ENCODE results near the gene SLC22A7.

The SLC22A7 gene

DNA sequence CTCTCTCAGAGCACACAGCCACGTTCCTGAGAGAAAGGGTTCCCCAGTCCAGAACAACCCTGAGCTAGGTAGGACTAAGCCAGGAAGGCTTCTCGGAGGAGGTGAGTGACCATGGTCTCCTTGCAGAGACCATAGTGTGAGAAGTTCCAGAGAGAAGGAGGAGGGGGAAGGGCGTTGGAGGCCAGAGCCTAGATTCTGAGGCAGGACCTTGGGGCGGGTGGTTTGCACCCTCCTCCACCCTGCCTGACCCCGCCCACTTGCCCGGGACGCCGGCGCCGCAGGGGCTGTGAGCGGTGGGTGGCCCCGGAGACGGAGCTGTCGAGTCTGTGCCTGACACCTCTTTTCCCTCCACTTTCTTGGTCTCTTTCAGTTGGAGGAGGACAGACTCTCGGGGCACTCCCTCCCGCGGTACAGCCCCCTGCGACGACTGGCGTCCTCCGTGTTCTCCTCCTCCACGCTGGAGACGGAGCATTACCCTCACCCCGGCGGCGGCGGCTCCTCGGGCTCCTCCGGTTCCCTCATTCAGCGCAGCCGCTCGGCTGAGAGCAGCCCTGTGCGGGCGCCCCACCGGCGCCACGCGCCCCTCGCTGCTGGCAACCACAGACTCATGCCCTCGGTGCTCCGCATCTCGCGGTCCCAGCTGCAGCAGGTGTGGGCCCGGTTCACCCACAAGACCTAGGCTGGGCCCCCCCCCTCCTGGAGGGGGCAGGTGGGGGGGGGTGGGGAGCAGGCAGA lies 28.6 kb upstream of the SLC22A7 start:
- TF ChIP-seq ISL1 (CRISPR knock-in tag; IDR thresholded peaks at IDR 0.05) (no peak), BACH2 (CRISPR knock-in tag; IDR thresholded peaks at IDR 0.05; ENCODE audit: borderline replicate concordance) (no peak), ZNF565 (CRISPR knock-in tag; conservative IDR thresholded peaks at IDR 0.05; ENCODE audit: low read depth) (no peak), GLIS3 (CRISPR knock-in tag; IDR thresholded peaks at IDR 0.05) (no peak)
- TF ChIP-seq, protein P1, sequence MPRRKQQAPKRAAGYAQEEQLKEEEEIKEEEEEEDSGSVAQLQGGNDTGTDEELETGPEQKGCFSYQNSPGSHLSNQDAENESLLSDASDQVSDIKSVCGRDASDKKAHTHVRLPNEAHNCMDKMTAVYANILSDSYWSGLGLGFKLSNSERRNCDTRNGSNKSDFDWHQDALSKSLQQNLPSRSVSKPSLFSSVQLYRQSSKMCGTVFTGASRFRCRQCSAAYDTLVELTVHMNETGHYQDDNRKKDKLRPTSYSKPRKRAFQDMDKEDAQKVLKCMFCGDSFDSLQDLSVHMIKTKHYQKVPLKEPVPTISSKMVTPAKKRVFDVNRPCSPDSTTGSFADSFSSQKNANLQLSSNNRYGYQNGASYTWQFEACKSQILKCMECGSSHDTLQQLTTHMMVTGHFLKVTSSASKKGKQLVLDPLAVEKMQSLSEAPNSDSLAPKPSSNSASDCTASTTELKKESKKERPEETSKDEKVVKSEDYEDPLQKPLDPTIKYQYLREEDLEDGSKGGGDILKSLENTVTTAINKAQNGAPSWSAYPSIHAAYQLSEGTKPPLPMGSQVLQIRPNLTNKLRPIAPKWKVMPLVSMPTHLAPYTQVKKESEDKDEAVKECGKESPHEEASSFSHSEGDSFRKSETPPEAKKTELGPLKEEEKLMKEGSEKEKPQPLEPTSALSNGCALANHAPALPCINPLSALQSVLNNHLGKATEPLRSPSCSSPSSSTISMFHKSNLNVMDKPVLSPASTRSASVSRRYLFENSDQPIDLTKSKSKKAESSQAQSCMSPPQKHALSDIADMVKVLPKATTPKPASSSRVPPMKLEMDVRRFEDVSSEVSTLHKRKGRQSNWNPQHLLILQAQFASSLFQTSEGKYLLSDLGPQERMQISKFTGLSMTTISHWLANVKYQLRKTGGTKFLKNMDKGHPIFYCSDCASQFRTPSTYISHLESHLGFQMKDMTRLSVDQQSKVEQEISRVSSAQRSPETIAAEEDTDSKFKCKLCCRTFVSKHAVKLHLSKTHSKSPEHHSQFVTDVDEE (CRISPR knock-in tag; IDR thresholded peaks at IDR 0.05) = no peak
- no peak for ATAC-seq

DNA sequence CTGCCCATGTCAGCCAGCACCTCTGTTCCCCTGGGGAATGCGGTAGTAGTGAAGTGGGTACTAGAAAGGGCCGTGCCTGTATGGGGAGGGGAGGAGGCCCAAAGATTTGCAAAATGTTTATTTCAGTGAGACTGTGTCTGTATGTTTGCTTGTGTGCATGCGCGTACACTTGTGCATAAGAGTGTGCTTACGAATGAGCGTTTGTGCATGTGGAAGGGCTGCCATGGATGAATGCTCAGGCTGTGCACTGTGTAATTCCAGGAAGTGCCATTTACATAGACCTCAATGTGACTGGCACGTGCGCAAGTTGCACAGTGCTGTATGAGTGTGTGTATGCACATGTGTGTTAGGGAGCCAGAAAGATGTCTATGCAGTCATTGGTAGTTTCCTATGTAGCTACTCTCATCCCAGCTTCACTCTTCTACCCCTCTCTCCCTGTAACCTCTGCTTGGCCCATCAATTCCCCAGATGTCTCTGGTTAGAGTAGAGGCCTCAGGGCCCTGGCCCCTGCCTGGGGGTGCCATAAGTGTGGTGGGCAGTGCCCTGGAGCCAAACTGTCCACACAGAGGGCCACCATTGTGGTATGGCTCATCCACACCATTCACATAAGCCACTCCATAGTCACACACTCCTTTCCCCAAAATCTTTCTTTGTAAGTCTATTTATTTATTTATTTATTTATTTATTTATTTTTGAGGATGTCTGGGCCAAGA lies 26.8 kb upstream of the SLC22A7 start:
- no peak for ATAC-seq
- no peak for TF ChIP-seq ESRRG (CRISPR knock-in tag; IDR thresholded peaks at IDR 0.05)
- no peak for TF ChIP-seq BACH2 (CRISPR knock-in tag; IDR thresholded peaks at IDR 0.05; ENCODE audit: borderline replicate concordance)
- TF ChIP-seq PPARA (CRISPR knock-in tag; IDR thresholded peaks at IDR 0.05; ENCODE audit: borderline replicate concordance) = no peak
- TF ChIP-seq, protein P2, sequence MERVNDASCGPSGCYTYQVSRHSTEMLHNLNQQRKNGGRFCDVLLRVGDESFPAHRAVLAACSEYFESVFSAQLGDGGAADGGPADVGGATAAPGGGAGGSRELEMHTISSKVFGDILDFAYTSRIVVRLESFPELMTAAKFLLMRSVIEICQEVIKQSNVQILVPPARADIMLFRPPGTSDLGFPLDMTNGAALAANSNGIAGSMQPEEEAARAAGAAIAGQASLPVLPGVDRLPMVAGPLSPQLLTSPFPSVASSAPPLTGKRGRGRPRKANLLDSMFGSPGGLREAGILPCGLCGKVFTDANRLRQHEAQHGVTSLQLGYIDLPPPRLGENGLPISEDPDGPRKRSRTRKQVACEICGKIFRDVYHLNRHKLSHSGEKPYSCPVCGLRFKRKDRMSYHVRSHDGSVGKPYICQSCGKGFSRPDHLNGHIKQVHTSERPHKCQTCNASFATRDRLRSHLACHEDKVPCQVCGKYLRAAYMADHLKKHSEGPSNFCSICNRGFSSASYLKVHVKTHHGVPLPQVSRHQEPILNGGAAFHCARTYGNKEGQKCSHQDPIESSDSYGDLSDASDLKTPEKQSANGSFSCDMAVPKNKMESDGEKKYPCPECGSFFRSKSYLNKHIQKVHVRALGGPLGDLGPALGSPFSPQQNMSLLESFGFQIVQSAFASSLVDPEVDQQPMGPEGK (CRISPR knock-in tag; IDR thresholded peaks at IDR 0.05; ENCODE audit: borderline replicate concordance) = no peak
- TF ChIP-seq ZFP3 (CRISPR knock-in tag; IDR thresholded peaks at IDR 0.05) = no peak

DNA sequence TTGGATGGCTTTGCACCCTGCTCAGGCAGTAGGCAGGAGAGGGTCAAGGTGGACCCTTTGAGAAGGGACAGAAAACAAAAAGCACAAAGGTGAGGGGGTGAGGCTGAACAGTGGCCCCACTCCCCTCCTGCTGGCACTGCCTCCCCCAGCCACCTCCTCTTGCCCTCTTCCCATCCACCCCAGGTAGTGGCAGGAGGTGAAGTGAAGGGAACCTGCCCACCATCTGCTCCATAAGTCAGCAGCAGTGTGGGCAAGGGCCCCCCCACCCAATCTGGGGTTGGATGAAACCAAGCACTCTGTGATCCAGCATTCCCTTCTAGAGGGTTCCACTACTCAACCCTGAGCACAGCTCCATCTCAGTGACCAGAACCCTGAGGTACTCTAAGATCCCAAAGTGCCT lies 26.1 kb upstream of the SLC22A7 start:
- ATAC-seq = no peak
- TF ChIP-seq, protein P1 (CRISPR knock-in tag; IDR thresholded peaks at IDR 0.05) = no peak
- no peak for TF ChIP-seq ZFP3 (CRISPR knock-in tag; IDR thresholded peaks at IDR 0.05)
- no peak for TF ChIP-seq ZNF70 (CRISPR knock-in tag; IDR thresholded peaks at IDR 0.05)
- no peak for TF ChIP-seq SNAI2 (CRISPR knock-in tag; IDR thresholded peaks at IDR 0.05)
- TF ChIP-seq, protein P3, sequence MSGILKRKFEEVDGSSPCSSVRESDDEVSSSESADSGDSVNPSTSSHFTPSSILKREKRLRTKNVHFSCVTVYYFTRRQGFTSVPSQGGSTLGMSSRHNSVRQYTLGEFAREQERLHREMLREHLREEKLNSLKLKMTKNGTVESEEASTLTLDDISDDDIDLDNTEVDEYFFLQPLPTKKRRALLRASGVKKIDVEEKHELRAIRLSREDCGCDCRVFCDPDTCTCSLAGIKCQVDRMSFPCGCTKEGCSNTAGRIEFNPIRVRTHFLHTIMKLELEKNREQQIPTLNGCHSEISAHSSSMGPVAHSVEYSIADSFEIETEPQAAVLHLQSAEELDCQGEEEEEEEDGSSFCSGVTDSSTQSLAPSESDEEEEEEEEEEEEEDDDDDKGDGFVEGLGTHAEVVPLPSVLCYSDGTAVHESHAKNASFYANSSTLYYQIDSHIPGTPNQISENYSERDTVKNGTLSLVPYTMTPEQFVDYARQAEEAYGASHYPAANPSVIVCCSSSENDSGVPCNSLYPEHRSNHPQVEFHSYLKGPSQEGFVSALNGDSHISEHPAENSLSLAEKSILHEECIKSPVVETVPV (CRISPR knock-in tag; IDR thresholded peaks at IDR 0.05) = no peak
- TF ChIP-seq ZNF8 (CRISPR knock-in tag; IDR thresholded peaks at IDR 0.05) = no peak
- TF ChIP-seq ZNF565 (CRISPR knock-in tag; conservative IDR thresholded peaks at IDR 0.05; ENCODE audit: low read depth) = no peak
- TF ChIP-seq, protein P4, sequence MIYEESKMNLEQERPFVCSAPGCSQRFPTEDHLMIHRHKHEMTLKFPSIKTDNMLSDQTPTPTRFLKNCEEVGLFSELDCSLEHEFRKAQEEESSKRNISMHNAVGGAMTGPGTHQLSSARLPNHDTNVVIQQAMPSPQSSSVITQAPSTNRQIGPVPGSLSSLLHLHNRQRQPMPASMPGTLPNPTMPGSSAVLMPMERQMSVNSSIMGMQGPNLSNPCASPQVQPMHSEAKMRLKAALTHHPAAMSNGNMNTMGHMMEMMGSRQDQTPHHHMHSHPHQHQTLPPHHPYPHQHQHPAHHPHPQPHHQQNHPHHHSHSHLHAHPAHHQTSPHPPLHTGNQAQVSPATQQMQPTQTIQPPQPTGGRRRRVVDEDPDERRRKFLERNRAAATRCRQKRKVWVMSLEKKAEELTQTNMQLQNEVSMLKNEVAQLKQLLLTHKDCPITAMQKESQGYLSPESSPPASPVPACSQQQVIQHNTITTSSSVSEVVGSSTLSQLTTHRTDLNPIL (CRISPR knock-in tag; IDR thresholded peaks at IDR 0.05; ENCODE audit: low read depth) = no peak
- no peak for TF ChIP-seq ESRRG (CRISPR knock-in tag; IDR thresholded peaks at IDR 0.05)
- TF ChIP-seq TCF4 (CRISPR knock-in tag; IDR thresholded peaks at IDR 0.05; ENCODE audit: borderline replicate concordance) = no peak
- no peak for TF ChIP-seq BACH2 (CRISPR knock-in tag; IDR thresholded peaks at IDR 0.05; ENCODE audit: borderline replicate concordance)
- TF ChIP-seq ISL1 (CRISPR knock-in tag; IDR thresholded peaks at IDR 0.05) = no peak
- no peak for TF ChIP-seq TOX (CRISPR knock-in tag; IDR thresholded peaks at IDR 0.05; ENCODE audit: borderline replicate concordance)

All from SK-N-SH treated with all-trans-retinoic acid at 6 μM for 48 hours (cell line).